Upper lobe of right lung (tissue), 1 donor: ENCODE measurements around the gene CDK1. TPM values are rescaled to one million over a fixed set of nuclear protein-coding genes. Genes with fewer than 3 reads are reported as not detected.
A peak's percentile ranks its signal among the peaks of the same experiment; 100 is the strongest.

Source experiments
- ATAC-seq: fragments of 200-7000 bp; cut with Tn5 transposase; one replicate; pipeline ENCODE4 v1.9.1; 2020; ENCODE audit warnings: mild to moderate bottlenecking, moderate library complexity
- DNase-seq: peaks from one replicate; pipeline ENCODE4 v3.0.0-alpha.2; 2020
- H3K27ac ChIP-seq: fragments of 200-600 bp; one replicate; pipeline ENCODE4 v1.8.0; 2022
- H3K27me3 ChIP-seq: fragments of 200-600 bp; one replicate; pipeline ENCODE4 v1.8.0; 2022; ENCODE audit warnings: mild to moderate bottlenecking
- H3K36me3 ChIP-seq: fragments of 200-600 bp; one replicate; pipeline ENCODE4 v1.8.0; 2022
- H3K4me1 ChIP-seq: fragments of 200-600 bp; one replicate; pipeline ENCODE4 v1.8.0; 2022
- H3K4me3 ChIP-seq: fragments of 200-600 bp; one replicate; pipeline ENCODE4 v1.8.0; 2022; ENCODE audit warnings: mild to moderate bottlenecking
- H3K9me3 ChIP-seq: fragments of 200-600 bp; one replicate; pipeline ENCODE4 v1.8.0; 2022
- intact Hi-C: fragments of 100-400 bp; cut with DNase I; formaldehyde crosslinking; loops from one replicate; pipeline ENCODE4 v1.11.0; 2022
- total RNA-seq: library from RNA; stranded (reverse); fragmentation: NEBNext Ultra II Directional; extraction: Animal tissue kit (Norgen Biotek cat#: 25700); gene quantifications from one replicate; pipeline ENCODE4 v1.2.1, GENCODE V29; 2021
- TF ChIP-seq, protein P1 (sequence below): fragments of 200-600 bp; IDR thresholded peaks from one replicate; pipeline ENCODE4 v1.8.0; 2022; ENCODE audit warnings: antibody characterized with exemption
- donor health status: DM: no; HTN: yes; CAD: no; lungs with severe emphysema.

The CDK1 gene
- total RNA-seq, 1 donor from 2014 or later, result 3.4 TPM

DNA sequence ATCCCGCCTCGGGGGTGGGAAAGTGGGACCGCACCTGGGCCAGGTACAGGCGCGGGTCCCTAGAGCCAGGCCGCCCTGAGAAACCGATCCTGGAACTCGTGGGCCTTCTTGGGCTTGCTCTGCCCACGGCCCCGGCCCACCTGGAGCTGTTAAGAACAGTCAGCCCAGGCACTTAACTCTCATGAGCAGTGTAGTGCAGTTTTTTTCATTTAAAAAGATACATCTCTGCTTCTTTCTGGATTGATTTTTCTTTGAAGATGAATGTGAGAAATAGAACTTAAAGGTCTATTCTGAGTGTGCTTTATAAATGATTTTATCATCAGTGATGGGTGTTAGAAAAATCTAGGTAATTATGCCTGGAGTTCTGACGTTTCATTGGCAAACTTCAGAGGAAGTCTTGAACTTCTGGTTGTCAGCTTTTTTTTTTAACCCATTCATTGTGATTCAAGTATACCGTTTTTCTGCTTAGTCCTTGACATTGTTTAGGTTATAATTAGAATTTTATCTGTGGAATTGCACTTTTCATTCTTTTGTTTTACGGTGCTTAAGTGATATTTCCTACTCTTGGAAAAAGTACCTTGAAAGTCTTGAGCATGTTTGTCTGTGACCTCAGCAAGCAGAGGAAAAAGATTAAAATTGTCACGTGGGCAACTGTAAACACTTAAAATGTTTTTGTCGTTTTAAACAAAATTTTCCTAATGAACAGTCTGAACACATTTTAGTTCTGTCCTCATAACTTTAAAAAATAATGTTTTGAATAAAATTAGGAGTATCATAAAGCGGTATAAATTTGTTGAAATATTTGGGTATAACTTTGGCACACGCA lies 906 bp downstream of the CDK1 start:
- Histone ChIP-seq H3K4me1 (peaks cover 12% of the 10 kb centered on the region), H3K4me3 (peak overlapping the region; percentile 62), H3K9me3 (no peaks in the 10 kb centered on the region), H3K36me3 (no peaks in the 10 kb centered on the region), H3K27ac (no peak overlapping the region), H3K27me3 (no peaks in the 10 kb centered on the region)
- TF ChIP-seq, protein P1, sequence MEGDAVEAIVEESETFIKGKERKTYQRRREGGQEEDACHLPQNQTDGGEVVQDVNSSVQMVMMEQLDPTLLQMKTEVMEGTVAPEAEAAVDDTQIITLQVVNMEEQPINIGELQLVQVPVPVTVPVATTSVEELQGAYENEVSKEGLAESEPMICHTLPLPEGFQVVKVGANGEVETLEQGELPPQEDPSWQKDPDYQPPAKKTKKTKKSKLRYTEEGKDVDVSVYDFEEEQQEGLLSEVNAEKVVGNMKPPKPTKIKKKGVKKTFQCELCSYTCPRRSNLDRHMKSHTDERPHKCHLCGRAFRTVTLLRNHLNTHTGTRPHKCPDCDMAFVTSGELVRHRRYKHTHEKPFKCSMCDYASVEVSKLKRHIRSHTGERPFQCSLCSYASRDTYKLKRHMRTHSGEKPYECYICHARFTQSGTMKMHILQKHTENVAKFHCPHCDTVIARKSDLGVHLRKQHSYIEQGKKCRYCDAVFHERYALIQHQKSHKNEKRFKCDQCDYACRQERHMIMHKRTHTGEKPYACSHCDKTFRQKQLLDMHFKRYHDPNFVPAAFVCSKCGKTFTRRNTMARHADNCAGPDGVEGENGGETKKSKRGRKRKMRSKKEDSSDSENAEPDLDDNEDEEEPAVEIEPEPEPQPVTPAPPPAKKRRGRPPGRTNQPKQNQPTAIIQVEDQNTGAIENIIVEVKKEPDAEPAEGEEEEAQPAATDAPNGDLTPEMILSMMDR, result no peak
- ATAC-seq (no peak), DNase-seq (no peak)
- intact Hi-C loops, result no loop called here

GRCh38 chr10:60781661-60782060 lies 3.4 kb downstream of the CDK1 start:
- intact Hi-C loops, result no loop called here
- TF ChIP-seq, protein P1, result no peak

GRCh38 chr10:60784641-60785040 lies 6.4 kb downstream of the CDK1 start:
- Histone ChIP-seq H3K4me1 (no peaks in the 10 kb centered on the region), H3K9me3 (no peaks in the 10 kb centered on the region), H3K27ac (no peak overlapping the region), H3K36me3 (no peaks in the 10 kb centered on the region), H3K27me3 (no peaks in the 10 kb centered on the region), H3K4me3 (no peak overlapping the region)
- DNase-seq (no peak), ATAC-seq (no peak)
- TF ChIP-seq, protein P1, result no peak
- intact Hi-C loops, result no loop called here

More at GRCh38 chr10:60781661-60782060, 3.4 kb downstream of the CDK1 start:
- Histone ChIP-seq H3K9me3 (no peaks in the 10 kb centered on the region), H3K36me3 (no peaks in the 10 kb centered on the region), H3K27ac (no peak overlapping the region), H3K27me3 (no peaks in the 10 kb centered on the region), H3K4me3 (no peak overlapping the region), H3K4me1 (peaks cover 12% of the 10 kb centered on the region)
- no peak for DNase-seq
- no peak for ATAC-seq

DNA sequence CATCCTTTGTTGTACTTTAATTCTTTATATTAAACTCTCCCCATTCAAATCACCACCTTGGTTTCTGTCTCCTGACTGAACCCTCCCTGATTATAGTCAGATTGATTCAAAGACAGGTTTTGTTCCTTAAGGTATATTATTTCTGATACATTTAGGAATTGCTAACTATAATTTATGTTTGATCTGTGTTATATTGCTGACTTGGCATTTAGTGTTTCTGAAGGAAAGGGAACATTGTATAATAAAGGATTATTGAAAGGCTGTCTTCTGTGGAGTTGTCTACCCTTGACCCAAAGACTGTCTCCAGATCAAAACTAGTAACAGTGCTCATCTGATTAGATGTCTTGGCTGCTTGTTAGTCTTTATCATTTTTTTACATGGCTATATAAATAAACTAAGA lies 10.3 kb downstream of the CDK1 start:
- H3K4me3 ChIP-seq, result no peak overlapping the region
- TF ChIP-seq, protein P1, result no peak
- no peaks in the 10 kb centered on the region for H3K9me3 ChIP-seq
- ATAC-seq (no peak), DNase-seq (no peak)
- H3K27me3 ChIP-seq, result no peaks in the 10 kb centered on the region
- intact Hi-C loops, result no loop called here
- no peaks in the 10 kb centered on the region for H3K4me1 ChIP-seq
- H3K27ac ChIP-seq, result no peak overlapping the region
- H3K36me3 ChIP-seq, result no peaks in the 10 kb centered on the region

DNA sequence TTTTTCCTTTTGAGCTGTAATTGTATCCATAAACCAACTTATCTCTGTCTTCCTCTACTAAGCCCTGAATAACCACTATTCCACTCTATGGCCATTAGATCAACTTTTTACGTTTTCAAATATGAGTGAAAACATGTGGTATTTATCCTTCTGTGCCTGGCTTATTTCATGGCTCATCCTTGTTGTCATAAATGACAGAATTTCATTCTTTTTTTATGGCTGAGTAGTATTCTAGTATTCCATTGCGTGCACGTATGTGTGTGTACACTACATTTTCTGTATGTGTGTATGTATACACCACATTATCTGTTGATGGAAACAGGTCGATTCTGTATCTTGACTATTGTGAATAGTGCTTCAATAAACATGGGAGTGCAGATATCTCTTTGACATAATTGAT lies 11.1 kb downstream of the CDK1 start:
- Histone ChIP-seq H3K27ac (no peak overlapping the region), H3K9me3 (no peaks in the 10 kb centered on the region), H3K4me1 (no peaks in the 10 kb centered on the region), H3K27me3 (no peaks in the 10 kb centered on the region), H3K4me3 (no peak overlapping the region), H3K36me3 (no peaks in the 10 kb centered on the region)
- DNase-seq (no peak), ATAC-seq (no peak)
- intact Hi-C loops, result no loop called here
- TF ChIP-seq, protein P1, result no peak
